GM21528 (cell line): ENCODE data around the gene KDM7A.

Source experiments
- ATAC-seq: cut with Tn5 transposase; IDR thresholded peaks from one replicate; pipeline ENCODE4 v1.9.1; 2021; ENCODE audit warnings: mild to moderate bottlenecking, moderate library complexity; ENCODE audit not compliant: unreplicated experiment, low FRiP score

Gene KDM7A

GRCh38 chr7:140058517-140058916 lies 118.3 kb downstream of the KDM7A start:
- ATAC-seq = no peak

GRCh38 chr7:140057143-140057535 lies 119.6 kb downstream of the KDM7A start:
- no peak for ATAC-seq

DNA sequence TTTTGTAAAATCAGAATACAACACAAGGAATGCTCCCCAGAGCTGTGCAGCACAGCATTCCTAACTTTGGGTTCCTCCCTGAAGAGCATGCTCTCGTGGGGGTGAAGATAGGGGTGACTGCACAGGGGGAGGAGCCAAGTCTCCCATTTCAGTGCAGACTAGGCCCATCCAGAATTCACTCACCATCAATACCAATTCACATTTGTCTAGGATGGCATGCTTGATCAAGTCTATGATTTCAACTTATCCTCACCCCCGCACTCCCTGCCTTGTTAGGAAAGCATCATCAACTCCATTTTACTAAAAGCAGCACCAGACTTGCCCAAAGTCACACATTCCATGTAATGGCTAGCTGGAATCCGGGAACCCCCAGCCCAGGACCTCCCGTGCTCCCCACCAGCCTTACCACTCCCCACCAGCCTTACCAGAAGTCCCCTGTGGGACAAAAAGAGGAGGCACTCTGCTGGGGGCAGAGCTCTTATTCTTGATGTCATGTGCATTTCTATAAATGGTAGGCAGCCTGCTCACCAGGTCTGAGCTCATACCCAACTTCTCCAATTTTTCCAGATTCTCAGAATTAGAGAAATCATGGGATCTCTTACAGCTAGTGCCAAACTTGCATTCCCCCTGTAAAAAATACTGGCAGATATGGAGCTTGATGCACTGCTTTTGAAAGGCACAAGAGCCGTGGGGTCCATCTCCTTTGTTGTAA lies 120.2 kb downstream of the KDM7A start:
- ATAC-seq = no peak

- ATAC-seq = no peak
Observed at GRCh38 chr7:140055833-140056232, 121.0 kb downstream of the KDM7A start.

- ATAC-seq = no peak
Observed at GRCh38 chr7:140054751-140055150, 122.0 kb downstream of the KDM7A start.

DNA sequence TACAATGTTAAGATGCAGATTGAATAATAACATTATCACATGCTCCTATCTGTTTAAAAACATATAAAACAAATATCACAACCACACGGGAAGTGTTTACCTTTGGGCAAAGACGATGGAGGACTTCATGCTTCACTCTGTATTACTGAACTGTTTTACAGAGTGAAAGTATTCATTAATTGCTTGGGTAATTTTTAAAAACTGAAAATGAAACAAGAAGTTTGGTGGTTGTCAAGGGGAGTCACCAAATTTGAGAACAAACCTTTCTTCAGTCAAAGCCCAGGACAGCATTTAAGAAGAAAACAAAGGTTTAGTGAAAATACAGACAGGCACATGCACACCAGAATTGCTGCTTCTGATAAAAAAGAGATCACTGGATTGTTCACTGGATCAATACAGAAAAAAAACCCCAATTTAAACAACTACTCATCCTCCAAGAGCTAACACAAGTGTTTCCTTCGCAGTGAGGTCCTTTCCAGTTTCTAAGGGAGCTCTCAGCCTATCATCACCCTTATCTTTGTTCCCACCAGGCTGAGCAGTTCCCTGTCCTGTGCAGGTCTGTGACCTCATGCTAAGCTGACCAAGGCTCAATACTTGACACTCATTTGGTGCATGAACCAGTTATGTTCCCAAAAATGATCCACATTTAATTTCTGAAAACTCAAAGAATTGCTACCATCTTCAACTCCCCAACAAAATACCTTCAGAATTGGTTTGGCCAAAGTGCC lies 122.8 kb downstream of the KDM7A start:
- ATAC-seq = peak; percentile 89

- no peak for ATAC-seq
Observed at GRCh38 chr7:140051820-140052219, 125.0 kb downstream of the KDM7A start.

- no peak for ATAC-seq
Observed at GRCh38 chr7:140050100-140050499, 126.7 kb downstream of the KDM7A start.

- no peak for ATAC-seq
Observed at GRCh38 chr7:140049339-140050024, 127.3 kb downstream of the KDM7A start.

- ATAC-seq = no peak
Observed at GRCh38 chr7:140048989-140049338, 127.8 kb downstream of the KDM7A start.

- ATAC-seq = no peak
Observed at GRCh38 chr7:140048138-140048537, 128.6 kb downstream of the KDM7A start.

- no peak for ATAC-seq
Observed at GRCh38 chr7:140047197-140047596, 129.6 kb downstream of the KDM7A start.

- no peak for ATAC-seq
Observed at GRCh38 chr7:140045697-140046096, 131.1 kb downstream of the KDM7A start.

DNA sequence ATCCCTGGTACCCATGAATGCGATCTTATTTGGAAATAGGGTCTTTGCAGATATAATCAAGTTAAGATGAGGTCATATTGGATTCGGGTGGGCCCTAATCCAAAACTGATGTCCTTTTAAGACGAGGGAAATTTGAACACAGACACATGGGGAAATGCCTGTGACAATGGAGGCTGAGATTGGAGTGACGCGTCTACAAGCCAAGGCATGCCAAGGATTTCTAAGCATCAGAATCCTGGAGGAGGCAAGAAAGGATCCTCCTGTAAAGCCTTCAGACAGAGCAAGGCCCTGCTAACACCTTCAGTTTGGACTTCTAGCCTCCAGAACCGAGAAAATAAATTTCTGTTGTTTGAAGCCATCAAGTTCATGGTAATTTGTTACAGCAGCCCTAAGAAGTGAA lies 132.5 kb downstream of the KDM7A start:
- ATAC-seq = no peak

- no peak for ATAC-seq
Observed at GRCh38 chr7:140042386-140042670, 134.5 kb downstream of the KDM7A start.

DNA sequence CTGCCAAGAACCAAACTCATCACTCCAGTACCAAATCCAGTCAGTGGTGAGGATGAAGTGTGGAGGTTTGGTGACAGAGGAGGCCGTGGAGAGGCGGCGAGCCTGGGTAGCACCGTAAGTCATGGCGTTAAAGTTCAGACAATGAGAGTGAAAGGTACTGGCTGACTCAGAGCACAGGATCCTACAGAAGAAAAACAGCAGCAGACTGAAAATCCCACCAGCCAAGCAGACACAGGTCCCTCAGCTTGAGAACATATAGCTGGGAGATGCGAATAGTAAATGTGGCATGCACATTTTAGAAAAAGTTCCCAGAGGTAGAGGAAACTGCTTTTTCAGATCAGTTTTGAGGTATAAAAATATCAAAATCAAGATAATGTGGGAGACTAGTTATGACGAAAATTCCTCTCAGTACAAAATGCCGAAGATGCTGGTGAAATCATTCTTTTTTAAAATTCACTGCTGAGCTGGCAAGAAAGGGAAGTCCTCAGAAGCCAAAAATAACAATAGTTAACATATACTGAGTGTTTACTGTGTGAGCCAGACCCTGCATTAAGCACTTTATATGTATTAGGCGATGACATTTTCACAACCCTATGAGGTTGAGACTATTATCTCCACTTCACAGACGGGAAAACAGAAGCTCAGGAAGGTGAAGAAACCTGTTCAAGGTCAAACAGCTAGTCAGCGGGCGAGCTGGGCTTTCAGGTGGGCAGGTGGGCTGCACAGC lies 135.0 kb downstream of the KDM7A start:
- no peak for ATAC-seq

- ATAC-seq = no peak
Observed at GRCh38 chr7:140039896-140040295, 136.9 kb downstream of the KDM7A start.

- no peak for ATAC-seq
Observed at GRCh38 chr7:140039066-140039465, 137.7 kb downstream of the KDM7A start.

GRCh38 chr7:140036224-140036962 lies 140.4 kb downstream of the KDM7A start:
- ATAC-seq = no peak

- ATAC-seq = no peak
Observed at GRCh38 chr7:140035400-140036223, 141.2 kb downstream of the KDM7A start.
